Measurements from ENCODE around the gene TGIF2.

TGIF2 gene

DNA sequence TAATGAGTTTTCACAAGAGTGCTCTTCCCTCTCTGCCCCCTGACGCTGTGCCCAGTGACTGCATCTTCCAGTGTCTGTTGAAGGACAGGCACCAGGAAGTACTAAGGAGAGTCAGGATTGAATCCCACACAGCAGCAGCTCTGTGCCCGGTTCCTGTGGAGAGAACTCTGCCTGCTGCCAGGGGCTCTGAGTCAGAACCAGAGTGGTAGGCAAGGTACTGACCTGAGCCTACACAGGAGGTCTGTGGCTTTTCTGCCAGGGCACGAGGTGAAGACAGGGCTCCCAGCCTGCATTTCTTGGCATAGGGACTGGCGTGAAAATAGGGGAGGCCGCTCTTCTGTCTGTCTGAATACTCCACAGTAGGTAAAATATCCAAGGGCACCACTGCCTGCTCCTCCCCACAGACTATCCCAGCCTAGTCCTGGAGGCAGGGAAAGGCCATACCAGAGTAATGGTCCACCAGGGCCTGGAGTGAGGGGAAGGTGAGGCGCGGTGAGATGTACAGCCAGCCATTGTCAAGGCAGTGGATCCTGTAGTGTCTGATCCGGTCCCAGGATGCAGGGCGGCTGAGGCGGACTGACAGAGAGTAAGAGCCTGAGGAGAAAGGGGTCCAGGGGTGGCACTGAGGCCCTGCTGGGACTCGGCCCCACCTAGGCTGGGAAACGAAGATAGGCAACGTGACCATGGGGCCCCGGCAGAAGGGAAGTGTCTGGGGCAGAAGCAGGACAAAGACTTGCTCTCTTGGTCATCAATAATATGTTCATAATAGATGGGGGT lies 41.6 kb downstream of the TGIF2 start:
- no peaks in the 10 kb centered on the region for H4K20me1 ChIP-seq (ENCODE audit: control insufficient read depth, insufficient read depth, low read depth, low read length)
- H3K9me3 ChIP-seq (ENCODE audit: control insufficient read depth, insufficient read depth, low read length), result no peaks in the 10 kb centered on the region
- H3K79me2 ChIP-seq (ENCODE audit: control insufficient read depth, low read length), result peaks cover 6% of the 10 kb centered on the region; the same call in 1 of the 2 replicates
- TF ChIP-seq EZH2phosphoT487 (IDR thresholded peaks at IDR 0.05; ENCODE audit: borderline replicate concordance, low read length), result no peak
- TF ChIP-seq, protein P1, sequence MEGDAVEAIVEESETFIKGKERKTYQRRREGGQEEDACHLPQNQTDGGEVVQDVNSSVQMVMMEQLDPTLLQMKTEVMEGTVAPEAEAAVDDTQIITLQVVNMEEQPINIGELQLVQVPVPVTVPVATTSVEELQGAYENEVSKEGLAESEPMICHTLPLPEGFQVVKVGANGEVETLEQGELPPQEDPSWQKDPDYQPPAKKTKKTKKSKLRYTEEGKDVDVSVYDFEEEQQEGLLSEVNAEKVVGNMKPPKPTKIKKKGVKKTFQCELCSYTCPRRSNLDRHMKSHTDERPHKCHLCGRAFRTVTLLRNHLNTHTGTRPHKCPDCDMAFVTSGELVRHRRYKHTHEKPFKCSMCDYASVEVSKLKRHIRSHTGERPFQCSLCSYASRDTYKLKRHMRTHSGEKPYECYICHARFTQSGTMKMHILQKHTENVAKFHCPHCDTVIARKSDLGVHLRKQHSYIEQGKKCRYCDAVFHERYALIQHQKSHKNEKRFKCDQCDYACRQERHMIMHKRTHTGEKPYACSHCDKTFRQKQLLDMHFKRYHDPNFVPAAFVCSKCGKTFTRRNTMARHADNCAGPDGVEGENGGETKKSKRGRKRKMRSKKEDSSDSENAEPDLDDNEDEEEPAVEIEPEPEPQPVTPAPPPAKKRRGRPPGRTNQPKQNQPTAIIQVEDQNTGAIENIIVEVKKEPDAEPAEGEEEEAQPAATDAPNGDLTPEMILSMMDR (IDR thresholded peaks at IDR 0.05; ENCODE audit: low read depth, low read length, poor library complexity, severe bottlenecking), result no peak
- H3F3A ChIP-seq (ENCODE audit: control insufficient read depth, insufficient read depth), result peaks cover 4% of the 10 kb centered on the region; the same call in 1 of the 2 replicates
- H3K36me3 ChIP-seq (ENCODE audit: control insufficient read depth, low read length), result peaks cover 48% of the 10 kb centered on the region
- H3K4me2 ChIP-seq (ENCODE audit: low read length), result no peak overlapping the region
- no peaks in the 10 kb centered on the region for H3K4me1 ChIP-seq (ENCODE audit: control insufficient read depth, low read length)
- no peaks in the 10 kb centered on the region for H3K27me3 ChIP-seq (ENCODE audit: control insufficient read depth, low read length)
- H3K9me2 ChIP-seq (replicated peaks; ENCODE audit: control insufficient read depth, low read length), result no peaks in the 10 kb centered on the region
- H3K4me3 ChIP-seq (ENCODE audit: low read length), result no peak overlapping the region
- H3K27ac ChIP-seq (ENCODE audit: low read depth, low read length), result no peak overlapping the region

DNA sequence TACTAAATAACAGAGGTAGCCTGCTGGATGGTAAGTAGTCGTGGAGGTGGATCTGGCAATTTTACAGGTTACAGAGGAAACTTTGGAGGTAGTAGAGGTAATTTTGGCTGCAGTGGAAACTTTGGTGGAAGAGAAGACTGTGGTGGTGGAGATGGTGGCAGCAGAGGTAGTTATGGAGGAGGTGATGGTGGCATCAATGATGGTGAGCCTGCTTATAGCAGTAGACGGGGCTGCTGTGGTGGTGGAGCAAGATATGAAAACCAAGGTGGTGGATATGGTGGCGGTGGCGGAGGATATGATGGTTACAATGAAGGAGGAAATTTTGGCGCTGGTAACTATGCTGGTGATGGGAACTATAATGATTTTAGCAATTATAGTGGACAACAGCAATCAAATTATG lies 47.5 kb downstream of the TGIF2 start:
- Histone ChIP-seq H4K20me1 (ENCODE audit: control insufficient read depth, insufficient read depth, low read depth, low read length) (no peaks in the 10 kb centered on the region), H3K79me2 (ENCODE audit: control insufficient read depth, low read length) (no peaks in the 10 kb centered on the region), H3K4me2 (ENCODE audit: low read length) (no peak overlapping the region), H3K27me3 (ENCODE audit: control insufficient read depth, low read length) (no peaks in the 10 kb centered on the region), H3K9me3 (ENCODE audit: control insufficient read depth, insufficient read depth, low read length) (no peaks in the 10 kb centered on the region), H3F3A (ENCODE audit: control insufficient read depth, insufficient read depth) (peaks cover under 1% of the 10 kb centered on the region; the same call in 1 of the 2 replicates), H3K27ac (ENCODE audit: low read depth, low read length) (no peak overlapping the region), H3K4me3 (ENCODE audit: low read length) (no peak overlapping the region), H3K36me3 (ENCODE audit: control insufficient read depth, low read length) (no peaks in the 10 kb centered on the region), H3K9me2 (replicated peaks; ENCODE audit: control insufficient read depth, low read length) (no peaks in the 10 kb centered on the region), H3K4me1 (ENCODE audit: control insufficient read depth, low read length) (no peaks in the 10 kb centered on the region)
- no peak for TF ChIP-seq EZH2phosphoT487 (IDR thresholded peaks at IDR 0.05; ENCODE audit: borderline replicate concordance, low read length)
- TF ChIP-seq, protein P1 (IDR thresholded peaks at IDR 0.05; ENCODE audit: low read depth, low read length, poor library complexity, severe bottlenecking), result no peak

DNA sequence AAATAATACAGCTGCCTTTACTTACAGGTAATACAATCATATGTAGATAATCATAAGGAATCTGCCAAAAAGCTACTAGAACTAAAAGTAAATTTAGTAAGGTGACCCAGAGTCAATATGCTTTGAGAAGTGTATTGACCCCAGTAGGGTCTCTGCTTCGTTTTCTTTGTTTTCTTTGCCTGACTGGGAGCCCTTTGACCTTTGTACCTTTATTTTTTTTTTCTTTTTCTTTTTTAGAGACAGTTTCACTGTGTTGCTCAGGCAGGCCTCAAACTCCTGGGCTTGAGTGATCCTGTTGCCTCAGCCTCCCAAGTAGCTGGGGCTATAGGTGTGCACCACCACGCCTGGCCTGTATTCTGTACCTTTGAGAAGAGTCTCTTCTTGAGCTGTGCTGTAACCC lies 50.0 kb downstream of the TGIF2 start:
- Histone ChIP-seq H3K4me1 (ENCODE audit: control insufficient read depth, low read length) (no peaks in the 10 kb centered on the region), H3K4me3 (ENCODE audit: low read length) (no peak overlapping the region), H3K27ac (ENCODE audit: low read depth, low read length) (no peak overlapping the region), H3F3A (ENCODE audit: control insufficient read depth, insufficient read depth) (no peaks in the 10 kb centered on the region), H4K20me1 (ENCODE audit: control insufficient read depth, insufficient read depth, low read depth, low read length) (no peaks in the 10 kb centered on the region), H3K9me2 (replicated peaks; ENCODE audit: control insufficient read depth, low read length) (no peaks in the 10 kb centered on the region), H3K27me3 (ENCODE audit: control insufficient read depth, low read length) (no peaks in the 10 kb centered on the region), H3K79me2 (ENCODE audit: control insufficient read depth, low read length) (no peaks in the 10 kb centered on the region), H3K36me3 (ENCODE audit: control insufficient read depth, low read length) (no peaks in the 10 kb centered on the region), H3K9me3 (ENCODE audit: control insufficient read depth, insufficient read depth, low read length) (no peaks in the 10 kb centered on the region), H3K4me2 (ENCODE audit: low read length) (no peak overlapping the region)
- TF ChIP-seq EZH2phosphoT487 (IDR thresholded peaks at IDR 0.05; ENCODE audit: borderline replicate concordance, low read length), result no peak
- TF ChIP-seq, protein P1 (IDR thresholded peaks at IDR 0.05; ENCODE audit: low read depth, low read length, poor library complexity, severe bottlenecking), result no peak
